DMS53 (cell line): ENCODE data around the gene GPR6.

Experiments
- DNase-seq: peaks from one replicate; lab custom pipeline; 2025; lab: John Stamatoyannopoulos, UW

GPR6 gene

DNA sequence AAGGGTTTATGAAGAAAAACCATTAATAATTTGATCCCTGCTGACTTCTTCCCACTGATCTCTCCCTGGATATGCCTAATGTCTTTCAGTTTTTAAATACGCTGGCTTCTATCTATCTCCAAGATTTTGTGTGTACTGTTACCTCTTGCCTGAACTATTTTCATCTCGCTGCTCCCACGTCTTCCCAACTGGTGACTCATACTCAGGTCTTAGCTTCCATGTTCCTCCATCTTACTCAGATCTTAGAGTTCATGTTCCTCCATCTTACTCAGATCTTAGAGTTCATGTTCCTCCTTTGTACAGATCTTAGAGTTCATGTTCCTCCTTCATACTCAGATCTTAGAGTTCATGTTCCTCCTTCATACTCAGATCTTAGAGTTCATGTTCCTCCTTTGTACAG is 21.6 kb downstream of the GPR6 start:
- DNase-seq, result no peak

DNA sequence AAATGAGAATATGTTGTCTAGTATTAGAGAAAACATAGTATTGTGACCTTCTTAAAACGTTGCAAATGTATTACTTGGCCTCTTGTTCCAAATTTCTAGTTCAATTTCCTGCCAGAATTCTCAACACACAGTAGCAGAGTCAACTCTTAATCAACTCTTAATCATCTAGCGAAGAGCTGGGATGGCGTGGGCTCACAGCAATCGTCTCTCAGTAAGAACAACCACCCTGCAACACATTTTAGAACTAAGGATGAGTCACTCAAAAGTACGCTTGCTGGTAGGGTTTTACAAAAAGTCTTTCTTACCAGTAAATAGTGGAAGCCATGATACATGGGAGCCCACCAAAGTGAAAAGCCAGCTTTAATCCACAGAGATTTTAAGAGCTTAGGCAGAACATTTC is 24.6 kb downstream of the GPR6 start:
- no peak for DNase-seq

DNA sequence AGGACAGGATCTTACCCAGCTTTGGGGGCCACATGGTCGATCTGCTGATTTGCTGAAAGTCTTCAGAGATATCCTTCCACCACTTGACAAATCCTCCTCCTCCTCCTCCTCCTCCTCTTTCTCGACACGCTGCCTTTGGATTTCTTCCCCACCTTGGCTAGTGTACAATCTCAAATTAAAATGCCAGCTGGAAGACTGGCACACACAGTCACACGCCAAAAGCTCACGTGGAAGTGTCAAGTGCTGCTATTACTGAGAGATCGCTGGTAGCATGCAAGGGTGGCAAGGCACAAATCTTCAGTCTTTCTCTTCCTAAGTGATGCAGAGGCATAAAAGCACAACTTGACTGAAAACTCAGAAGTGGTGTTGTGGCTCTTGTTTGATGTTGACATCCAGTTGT is 35.3 kb downstream of the GPR6 start:
- DNase-seq, result no peak

DNA sequence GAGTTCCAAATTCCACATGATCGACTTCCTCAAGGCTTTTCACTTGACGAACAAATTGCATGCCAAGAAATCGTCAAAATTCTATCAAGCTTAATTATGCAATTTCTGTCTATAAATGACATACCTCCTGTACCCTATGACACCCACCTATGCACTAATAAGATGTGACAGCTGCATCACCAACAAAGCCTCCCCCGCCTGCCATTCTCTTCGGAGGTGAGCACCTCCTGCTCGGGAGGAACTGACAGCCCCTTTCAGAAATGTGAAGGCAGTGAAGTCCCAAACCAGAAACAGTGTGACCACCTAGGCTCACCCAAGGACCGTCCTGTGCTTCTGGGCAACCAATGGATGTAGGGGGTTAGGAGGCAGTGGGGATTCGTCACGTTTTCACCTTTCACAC is 37.1 kb downstream of the GPR6 start:
- DNase-seq, result no peak

- no peak for DNase-seq
These were observed 39.2 kb downstream of the GPR6 start for GRCh38 chr6:110017306-110017705.

- DNase-seq, result no peak
These were observed 39.8 kb downstream of the GPR6 start for GRCh38 chr6:110017946-110018345.

DNA sequence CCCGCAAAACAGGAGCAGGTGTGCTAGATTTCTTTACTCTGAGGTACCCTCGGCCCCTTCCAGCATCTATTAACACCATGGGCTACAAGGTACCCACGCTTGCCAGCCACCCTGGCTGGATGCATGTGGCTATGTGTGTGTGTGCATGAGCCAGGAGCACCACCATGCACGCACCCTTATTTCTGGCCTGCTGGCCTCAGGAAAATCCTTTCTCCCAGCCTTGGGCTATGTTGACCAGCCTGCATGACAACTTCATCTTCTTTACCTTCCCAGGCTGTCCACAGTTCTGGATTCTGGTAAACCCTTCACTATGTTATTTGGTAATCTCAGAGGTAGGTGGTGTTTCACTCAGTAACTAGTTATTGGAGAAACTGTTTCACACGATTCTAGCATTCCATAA is 40.4 kb downstream of the GPR6 start:
- no peak for DNase-seq

- no peak for DNase-seq
These were observed 42.8 kb downstream of the GPR6 start for GRCh38 chr6:110020888-110021287.

GRCh38 chr6:110029144-110029543 is 51.0 kb downstream of the GPR6 start:
- no peak for DNase-seq
